Kidney tubule cell (primary cell): ENCODE data around the gene LHFPL3.
"Not testable (repeated sequence)": the region's sequence is repeated elsewhere in the genome, so short reads cannot be mapped to it uniquely, and the experiment has no call there.

Source experiments
- DNase-seq: peaks from one replicate; pipeline ENCODE4 v3.0.0-alpha.2; 2018; ENCODE audit warnings: low spot score

Gene LHFPL3

GRCh38 chr7:104898434-104898833 is 570.0 kb downstream of the LHFPL3 start:
- DNase-seq, result no peak

GRCh38 chr7:104900525-104901239 is 572.3 kb downstream of the LHFPL3 start:
- DNase-seq, result no peak

- no peak for DNase-seq
Observed at GRCh38 chr7:104901240-104901619, 572.8 kb downstream of the LHFPL3 start.

GRCh38 chr7:104902183-104902582 is 573.8 kb downstream of the LHFPL3 start:
- no peak for DNase-seq

- peak; percentile 17 for DNase-seq
Observed at GRCh38 chr7:104903044-104903443, 574.6 kb downstream of the LHFPL3 start.

- DNase-seq, result no peak
Observed at GRCh38 chr7:104903846-104904245, 575.4 kb downstream of the LHFPL3 start.

- no peak for DNase-seq
Observed at GRCh38 chr7:104906032-104906431, 577.6 kb downstream of the LHFPL3 start.

GRCh38 chr7:104906556-104906955 is 578.2 kb downstream of the LHFPL3 start:
- no peak for DNase-seq

GRCh38 chr7:104908636-104909035 is 580.2 kb downstream of the LHFPL3 start:
- no peak for DNase-seq

GRCh38 chr7:104909096-104909495 is 580.7 kb downstream of the LHFPL3 start:
- DNase-seq, result no peak

GRCh38 chr7:104914421-104914820 is 586.0 kb downstream of the LHFPL3 start:
- no peak for DNase-seq

- DNase-seq, result no peak
Observed at GRCh38 chr7:104921596-104921995, 593.2 kb downstream of the LHFPL3 start.

- DNase-seq, result peak; percentile 56
Observed at GRCh38 chr7:104922182-104923009, 594.0 kb downstream of the LHFPL3 start.

GRCh38 chr7:104923010-104923421 is 594.6 kb downstream of the LHFPL3 start:
- DNase-seq, result peak; percentile 90

GRCh38 chr7:104926189-104926588 is 597.8 kb downstream of the LHFPL3 start:
- not testable (repeated sequence) for DNase-seq

- DNase-seq, result peak; percentile 51
Observed at GRCh38 chr7:104926601-104927041, 598.2 kb downstream of the LHFPL3 start.

- DNase-seq, result peak; percentile 61
Observed at GRCh38 chr7:104927055-104927454, 598.7 kb downstream of the LHFPL3 start.

GRCh38 chr7:104928721-104929400 is 600.5 kb downstream of the LHFPL3 start:
- DNase-seq, result no peak

GRCh38 chr7:104929921-104930320 is 601.5 kb downstream of the LHFPL3 start:
- DNase-seq, result no peak

GRCh38 chr7:104931181-104931781 is 602.9 kb downstream of the LHFPL3 start:
- no peak for DNase-seq

GRCh38 chr7:104933022-104933421 is 604.6 kb downstream of the LHFPL3 start:
- no peak for DNase-seq

GRCh38 chr7:104933521-104933988 is 605.2 kb downstream of the LHFPL3 start:
- no peak for DNase-seq
